DND-41 (cell line): ENCODE results near the gene ARHGEF2.

Source experiments
- EZH2 ChIP-seq: IDR thresholded peaks from 3 replicates; pipeline ENCODE4 v1.6.1; 2012; ENCODE audit warnings: borderline replicate concordance, low read depth, mild to moderate bottlenecking, moderate library complexity, low read length, inconsistent platforms; ENCODE audit not compliant: severe bottlenecking
- TF ChIP-seq, protein P1 (sequence below): IDR thresholded peaks from 2 replicates; pipeline ENCODE4 v1.5.1; 2012; ENCODE audit warnings: borderline replicate concordance, low read length, moderate library complexity, mild to moderate bottlenecking; ENCODE audit not compliant: poor library complexity, severe bottlenecking; ENCODE audit errors: extremely low read depth

DNA sequence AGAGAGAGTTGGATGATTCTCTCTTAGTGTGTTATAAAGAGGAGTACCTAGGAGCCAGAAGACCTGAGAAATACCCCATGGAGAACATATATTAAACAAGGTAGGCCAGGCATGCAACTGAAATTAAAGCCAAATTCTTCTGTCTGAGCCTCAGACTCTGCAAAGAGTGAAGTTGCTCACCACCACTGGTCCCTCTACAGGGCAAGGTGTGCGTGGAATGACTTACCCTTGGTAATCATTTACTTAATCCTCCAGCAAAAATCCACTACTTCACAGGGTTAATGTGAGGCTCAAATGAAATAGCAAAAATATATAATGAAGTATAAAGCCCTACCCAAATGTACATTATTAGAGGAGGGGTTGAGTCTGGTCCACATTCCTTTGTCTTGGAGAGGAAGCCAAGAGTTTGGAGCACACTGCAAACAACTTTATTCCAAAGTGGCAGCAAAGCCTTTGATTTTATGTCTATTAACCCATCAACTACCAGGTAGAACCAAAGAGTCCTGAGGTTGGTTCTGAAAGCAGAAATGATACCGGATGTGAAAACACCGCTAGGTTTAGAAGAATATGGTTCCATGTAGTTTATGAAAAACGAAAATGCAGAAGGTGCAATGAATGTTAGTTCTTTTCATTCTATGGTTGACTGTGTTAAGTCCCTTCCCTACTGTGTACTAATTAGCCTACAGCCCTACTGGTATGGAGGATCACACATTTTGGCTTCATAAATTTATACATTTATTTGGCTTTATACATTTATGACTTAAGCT lies 33.9 kb upstream of the ARHGEF2 start:
- TF ChIP-seq, protein P1, sequence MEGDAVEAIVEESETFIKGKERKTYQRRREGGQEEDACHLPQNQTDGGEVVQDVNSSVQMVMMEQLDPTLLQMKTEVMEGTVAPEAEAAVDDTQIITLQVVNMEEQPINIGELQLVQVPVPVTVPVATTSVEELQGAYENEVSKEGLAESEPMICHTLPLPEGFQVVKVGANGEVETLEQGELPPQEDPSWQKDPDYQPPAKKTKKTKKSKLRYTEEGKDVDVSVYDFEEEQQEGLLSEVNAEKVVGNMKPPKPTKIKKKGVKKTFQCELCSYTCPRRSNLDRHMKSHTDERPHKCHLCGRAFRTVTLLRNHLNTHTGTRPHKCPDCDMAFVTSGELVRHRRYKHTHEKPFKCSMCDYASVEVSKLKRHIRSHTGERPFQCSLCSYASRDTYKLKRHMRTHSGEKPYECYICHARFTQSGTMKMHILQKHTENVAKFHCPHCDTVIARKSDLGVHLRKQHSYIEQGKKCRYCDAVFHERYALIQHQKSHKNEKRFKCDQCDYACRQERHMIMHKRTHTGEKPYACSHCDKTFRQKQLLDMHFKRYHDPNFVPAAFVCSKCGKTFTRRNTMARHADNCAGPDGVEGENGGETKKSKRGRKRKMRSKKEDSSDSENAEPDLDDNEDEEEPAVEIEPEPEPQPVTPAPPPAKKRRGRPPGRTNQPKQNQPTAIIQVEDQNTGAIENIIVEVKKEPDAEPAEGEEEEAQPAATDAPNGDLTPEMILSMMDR, result no peak
- no peak for TF ChIP-seq EZH2
